K562 (cell line): ENCODE results near the gene C1orf87. TPM values are rescaled to one million over a fixed set of nuclear protein-coding genes. Genes with fewer than 3 reads are reported as not detected.

ENCODE experiments used
- ATAC-seq: fragments of 200-7000 bp; cut with Tn5 transposase; 3 replicates; pipeline ENCODE4 v1.9.1; 2020; ENCODE audit warnings: moderate library complexity
- BruUV-seq: library from RNA; stranded (reverse); fragments of 400-500 nt; replicated peaks from 2 replicates; lab custom pipeline; 2021; lab: Mats Ljungman, UMichigan
- CTCF ChIA-PET: fragments of 300-600 bp; formaldehyde crosslinking; extraction: SDS; loops from one replicate; lab custom pipeline; 2021; ENCODE audit warnings: low intra/inter-chr PET ratio; lab: Yijun Ruan, JAX
- POLR2A ChIA-PET: fragments of 300-600, 350-650 bp; sonication (Branson Sonifier 250); formaldehyde crosslinking; extraction: SDS; loops from one replicate; lab custom pipeline; 2021; ENCODE audit warnings: antibody characterized with exemption, inconsistent platforms; lab: Yijun Ruan, JAX
- DNase-seq, 4 experiments: peaks; one replicate each; pipeline versions ENCODE4 v3.0.0 to v3.0.0-alpha.2; 2011 to 2018; ENCODE audit warnings: low spot score in 3 of 4, mixed read lengths in 3 of 4; ENCODE audit errors: extremely low read depth in 1 of 4
- FAIRE-seq: peaks from 2 replicates; lab custom pipeline; 2011; peaks lifted over from hg19 to GRCh38; lab: Jason Lieb, UNC
- H2AFZ ChIP-seq: 2 replicates; pipeline ENCODE4 v1.6.0; 2011; ENCODE audit warnings: low read depth, low read length, control low read depth, inconsistent platforms
- H3K27ac ChIP-seq: fragments of 200-600 bp; 3 replicates; pipeline ENCODE4 v1.8.0; 2011; ENCODE audit warnings: low read depth, mild to moderate bottlenecking, control low read depth, inconsistent platforms, low read length, moderate library complexity, mixed read lengths; ENCODE audit errors: extremely low read depth
- H3K27me3 ChIP-seq, 2 experiments: fragments of 300-600 bp in 1 of 2; 2 replicates in 1 of 2; 3 replicates in 1 of 2; pipeline versions ENCODE4 v1.6.0 to v1.8.0; 2011; ENCODE audit warnings: inconsistent platforms in 2 of 2, low read length in 2 of 2, mild to moderate bottlenecking in 1 of 2, mixed read lengths in 1 of 2, moderate library complexity in 1 of 2; ENCODE audit not compliant: control insufficient read depth in 2 of 2, insufficient read depth in 2 of 2
- H3K36me3 ChIP-seq: fragments of 300-600 bp; 3 replicates; pipeline ENCODE4 v1.8.0; 2011; ENCODE audit warnings: mild to moderate bottlenecking, low read length, inconsistent platforms; ENCODE audit not compliant: control insufficient read depth, insufficient read depth
- H3K4me1 ChIP-seq, 2 experiments: fragments of 200-600 bp in 1 of 2; replicated peaks in 1 of 2; 2 replicates in 1 of 2; 3 replicates in 1 of 2; pipeline versions ENCODE4 v1.5.1 to v1.8.0; 2011; ENCODE audit warnings: inconsistent platforms in 2 of 2, low read length in 2 of 2, mild to moderate bottlenecking in 1 of 2, mixed read lengths in 1 of 2, moderate library complexity in 1 of 2; ENCODE audit not compliant: control insufficient read depth in 2 of 2, insufficient read depth in 2 of 2
- H3K4me2 ChIP-seq: 2 replicates; pipeline ENCODE4 v1.6.1; 2011; ENCODE audit warnings: low read length, control low read depth, inconsistent platforms, mixed read lengths; ENCODE audit not compliant: insufficient read depth
- H3K4me3 ChIP-seq: fragments of 200-600 bp; sonication (generic), shearing (Covaris generic); 2 replicates; pipeline ENCODE4 v1.5.1; 2016; ENCODE audit warnings: control low read depth, inconsistent platforms
- H3K79me2 ChIP-seq: fragments of 200-600 bp; 3 replicates; pipeline ENCODE4 v1.8.0; 2011; ENCODE audit warnings: low read length, inconsistent platforms; ENCODE audit not compliant: control insufficient read depth, insufficient read depth
- H3K9ac ChIP-seq, 2 experiments: 2 replicates each; pipeline versions ENCODE4 v1.6.0 to v1.6.1; 2011; ENCODE audit warnings: low read depth in 2 of 2, low read length in 2 of 2, control low read depth in 1 of 2, inconsistent platforms in 1 of 2, mild to moderate bottlenecking in 1 of 2, mixed read lengths in 1 of 2; ENCODE audit not compliant: insufficient read depth in 1 of 2
- H3K9me1 ChIP-seq: one replicate; pipeline ENCODE4 v1.6.0; 2011; ENCODE audit warnings: inconsistent platforms, mild to moderate bottlenecking, low read length, moderate library complexity; ENCODE audit not compliant: control insufficient read depth, insufficient read depth
- H3K9me3 ChIP-seq: replicated peaks from 2 replicates; pipeline ENCODE4 v1.5.1; 2011; ENCODE audit warnings: low read depth, low read length, inconsistent platforms; ENCODE audit not compliant: control insufficient read depth, insufficient read depth
- H4K20me1 ChIP-seq: replicated peaks from 2 replicates; pipeline ENCODE4 v1.6.1; 2011; ENCODE audit warnings: low read length, inconsistent platforms, mixed read lengths; ENCODE audit not compliant: control insufficient read depth, insufficient read depth
- ARID1B ChIP-seq: fragments of 450-650 bp; IDR thresholded peaks from 2 replicates; pipeline ENCODE4 v1.6.1; 2016; ENCODE audit warnings: antibody characterized with exemption, mild to moderate bottlenecking, inconsistent platforms
- CBFA2T2 ChIP-seq: fragments of 450-650 bp; conservative IDR thresholded peaks from 2 replicates; pipeline ENCODE4 v1.6.1; 2017; ENCODE audit warnings: mild to moderate bottlenecking
- CBX3 ChIP-seq, 2 experiments: IDR thresholded peaks; 1 replicate in 1 of 2; 2 replicates in 1 of 2; pipeline ENCODE4 v1.6.1; 2012; ENCODE audit warnings: inconsistent platforms in 2 of 2, low read length in 2 of 2, borderline replicate concordance in 1 of 2, control low read depth in 1 of 2
- ETS1 ChIP-seq: conservative IDR thresholded peaks from 2 replicates; pipeline ENCODE4 v1.6.1; 2011; ENCODE audit warnings: low read depth, mild to moderate bottlenecking, low read length; ENCODE audit not compliant: control insufficient read depth
- EWSR1 ChIP-seq: fragments of 450-650 bp; IDR thresholded peaks from 2 replicates; pipeline ENCODE4 v1.6.1; 2018; ENCODE audit warnings: borderline replicate concordance, mild to moderate bottlenecking, low read depth, moderate library complexity; ENCODE audit not compliant: partially characterized antibody
- HSF4 ChIP-seq: fragments of 250-450 bp; sonication (Bioruptor Pico); IDR thresholded peaks from 2 replicates; pipeline ENCODE4 v2.1.2; 2022; ENCODE audit warnings: mild to moderate bottlenecking, moderate library complexity, borderline replicate concordance
- NRF1 ChIP-seq, 2 experiments: fragments of 450-650 bp; IDR thresholded peaks in 1 of 2; conservative IDR thresholded peaks in 1 of 2; 2 replicates each; pipeline ENCODE4 v1.6.1; 2014; ENCODE audit warnings: mild to moderate bottlenecking in 2 of 2
- PML ChIP-seq: IDR thresholded peaks from 2 replicates; pipeline ENCODE4 v1.6.1; 2012; ENCODE audit warnings: low read length, inconsistent platforms
- POLR3G ChIP-seq: IDR thresholded peaks from 2 replicates; pipeline ENCODE4 v1.6.1; 2011; ENCODE audit not compliant: insufficient read length, insufficient replicate concordance; ENCODE audit errors: extremely low read depth
- PREB ChIP-seq: sonication (generic); formaldehyde crosslinking; IDR thresholded peaks from 2 replicates; pipeline ENCODE4 v1.8.1; 2023; ENCODE audit warnings: mild to moderate bottlenecking, missing genetic modification reagents
- PYGO2 ChIP-seq: fragments of 450-650 bp; IDR thresholded peaks from 2 replicates; pipeline ENCODE4 v1.6.1; 2016; ENCODE audit warnings: mild to moderate bottlenecking, missing genetic modification characterization, moderate library complexity, missing compliant biosample characterization
- SMARCA4 ChIP-seq: fragments of 450-650 bp; IDR thresholded peaks from 2 replicates; pipeline ENCODE4 v1.6.1; 2016
- TEAD4 ChIP-seq, 2 experiments: sonication (generic) in 1 of 2; formaldehyde crosslinking in 1 of 2; IDR thresholded peaks; 2 replicates each; pipeline versions ENCODE4 v1.6.1 to v1.8.0; 2012 to 2022; ENCODE audit warnings: borderline replicate concordance in 1 of 2, inconsistent platforms in 1 of 2, low read length in 1 of 2, mild to moderate bottlenecking in 1 of 2, missing genetic modification reagents in 1 of 2
- ZC3H8 ChIP-seq: fragments of 450-650 bp; IDR thresholded peaks from 2 replicates; pipeline ENCODE4 v1.6.1; 2017
- ZNF830 ChIP-seq: fragments of 250-450 bp; sonication (Bioruptor Pico); IDR thresholded peaks from 2 replicates; pipeline ENCODE4 v1.5.0; 2021; ENCODE audit warnings: mild to moderate bottlenecking
- WGBS: fragments of 100-300 bp; shearing (Covaris generic); methylation state at CpG from one replicate; pipeline ENCODE4 v1.1.6; 2016; ENCODE audit warnings: low coverage, mixed read lengths; ENCODE audit not compliant: insufficient coverage; ENCODE audit errors: missing lambda C conversion rate; 5-methylcytosine and 5-hydroxymethylcytosine counted together
- in situ Hi-C: fragments of 300-500 bp; cut with MboI; formaldehyde crosslinking; loops from 4 replicates; pipeline ENCODE4 v1.15.0; 2018; ENCODE audit warnings: inconsistent platforms, mixed read lengths
- intact Hi-C: fragments of 100-400 bp; cut with micrococcal nuclease; formaldehyde crosslinking; loops from 2 replicates; pipeline ENCODE4 v1.14.2; 2022
- polyA plus RNA-seq, 8 experiments: library from polyadenylated mRNA; depleted of rRNA in 4 of 8; stranded (reverse) in 5 of 8; unstranded in 3 of 8; fragments of >200 nt; fragmentation: Nextera tagmentation in 2 of 8; fragmentation: Illumina TruSeq in 1 of 8; extraction: Ambion mirVana in 2 of 8; extraction: Trizol in 1 of 8; gene quantifications; 2 replicates each; pipeline versions ENCODE4 v1.2.1 to v1.2.3, GENCODE V29; 2011 to 2014; ENCODE audit warnings: inconsistent platforms in 1 of 8, missing spikeins in 1 of 8
- total RNA-seq, 7 experiments: library from RNA; depleted of rRNA in 6 of 7; stranded (reverse); fragments of >200 nt in 6 of 7; fragmentation: Illumina TruSeq in 2 of 7; extraction: Trizol in 2 of 7; gene quantifications; 2 replicates each; pipeline versions ENCODE4 v1.2.1 to v1.2.3, GENCODE V29; 2011 to 2021; ENCODE audit warnings: low replicate concordance in 1 of 7
- TF ChIP-seq, protein P1 (sequence below): fragments of 450-650 bp; formaldehyde crosslinking; IDR thresholded peaks from 2 replicates; pipeline ENCODE4 v1.4.0; 2022; ENCODE audit warnings: missing genetic modification characterization
- TF ChIP-seq, protein P2 (sequence below): sonication (generic); formaldehyde crosslinking; IDR thresholded peaks from 2 replicates; pipeline ENCODE4 v1.8.0; 2022; ENCODE audit warnings: mild to moderate bottlenecking, missing genetic modification reagents

Gene C1orf87
- total and polyA plus RNA-seq, 9 of the 15 experiments (the other 6 are each of a cell fraction or from before 2014, with no cell fraction given), result not detected

DNA sequence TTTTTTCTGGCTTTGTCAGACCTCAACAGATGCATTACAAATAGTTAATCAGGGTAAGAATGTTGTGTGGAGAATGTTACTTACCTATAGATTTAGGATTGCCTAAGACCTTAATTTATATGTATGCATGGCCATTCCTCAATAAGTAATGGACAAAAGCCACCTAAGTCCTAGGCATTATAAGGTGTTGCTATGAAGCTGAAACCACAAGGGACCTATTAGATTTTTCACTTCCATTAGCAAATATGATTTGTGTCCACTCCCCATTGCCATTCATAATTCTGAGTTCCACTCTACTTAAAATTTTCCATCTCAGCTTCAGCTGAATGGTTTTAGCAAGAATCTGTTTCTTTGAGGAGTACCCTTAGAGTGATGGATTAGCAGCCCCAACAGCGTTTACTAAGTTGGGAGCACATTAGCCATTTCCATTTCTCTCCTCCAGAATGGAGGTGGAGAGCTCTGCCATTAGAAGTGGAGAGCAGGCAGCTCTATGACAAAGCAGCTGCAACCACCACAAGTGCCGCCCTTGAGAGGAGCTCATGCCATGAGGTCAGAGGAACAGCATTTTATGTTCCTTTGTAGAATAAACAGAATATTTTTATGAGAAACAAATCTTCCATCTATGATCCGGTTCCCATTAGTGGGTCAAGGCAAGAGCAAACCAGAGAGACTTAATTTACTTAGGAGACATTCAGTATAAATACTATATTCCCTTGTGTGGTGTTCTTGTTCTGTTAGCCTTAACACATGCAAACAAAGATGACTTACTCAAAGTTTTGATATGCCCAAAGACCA, 28.9 kb upstream of the C1orf87 start:
- no peaks in the 10 kb centered on the region for H3K9me3 ChIP-seq
- H4K20me1 ChIP-seq, result no peaks in the 10 kb centered on the region
- H3K79me2 ChIP-seq, result no peaks in the 10 kb centered on the region
- H3K27ac ChIP-seq, result no peak overlapping the region
- in situ Hi-C loops (no loop called here), intact Hi-C loops (no loop called here)
- no peak overlapping the region for H2AFZ ChIP-seq
- H3K27me3 ChIP-seq, result no peaks in the 10 kb centered on the region
- ATAC-seq, result no peak
- no peak for DNase-seq
- H3K4me3 ChIP-seq, result no peak overlapping the region
- H3K9me1 ChIP-seq, result no peaks in the 10 kb centered on the region
- no peaks in the 10 kb centered on the region for H3K36me3 ChIP-seq
- ChIA-PET CTCF (no interaction called here), POLR2A (no interaction called here)
- FAIRE-seq, result no peak
- whole genome bisulfite sequencing, result 0% methylated on average over 3 of the region's 3 CpGs
- H3K4me2 ChIP-seq, result no peak overlapping the region
- no TSS peak for BruUV-seq
- TF ChIP-seq ZNF830 (CRISPR knock-in tag) (no peak), CBX3 (IDR thresholded peaks at IDR 0.05; ENCODE audit: borderline replicate concordance in 1 of 2, low read length in 2 of 2) (no peak), PML (no peak), CBFA2T2 (no peak), ETS1 (no peak), SMARCA4 (no peak), ZC3H8 (no peak), NRF1 (conservative IDR thresholded peaks at IDR 0.05 in 1 of 2, IDR thresholded peaks at IDR 0.05 in 1 of 2) (no peak), HSF4 (CRISPR knock-in tag) (no peak), ARID1B (no peak), TEAD4 (IDR thresholded peaks at IDR 0.05; ENCODE audit: low read length) (no peak), TEAD4 (CRISPR knock-in tag; IDR thresholded peaks at IDR 0.05; ENCODE audit: borderline replicate concordance) (no peak), PYGO2 (tag) (no peak), POLR3G (no peak), PREB (CRISPR knock-in tag) (no peak), EWSR1 (no peak)
- TF ChIP-seq, protein P1, sequence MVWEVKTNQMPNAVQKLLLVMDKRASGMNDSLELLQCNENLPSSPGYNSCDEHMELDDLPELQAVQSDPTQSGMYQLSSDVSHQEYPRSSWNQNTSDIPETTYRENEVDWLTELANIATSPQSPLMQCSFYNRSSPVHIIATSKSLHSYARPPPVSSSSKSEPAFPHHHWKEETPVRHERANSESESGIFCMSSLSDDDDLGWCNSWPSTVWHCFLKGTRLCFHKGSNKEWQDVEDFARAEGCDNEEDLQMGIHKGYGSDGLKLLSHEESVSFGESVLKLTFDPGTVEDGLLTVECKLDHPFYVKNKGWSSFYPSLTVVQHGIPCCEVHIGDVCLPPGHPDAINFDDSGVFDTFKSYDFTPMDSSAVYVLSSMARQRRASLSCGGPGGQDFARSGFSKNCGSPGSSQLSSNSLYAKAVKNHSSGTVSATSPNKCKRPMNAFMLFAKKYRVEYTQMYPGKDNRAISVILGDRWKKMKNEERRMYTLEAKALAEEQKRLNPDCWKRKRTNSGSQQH (CRISPR knock-in tag), result no peak
- TF ChIP-seq, protein P2, sequence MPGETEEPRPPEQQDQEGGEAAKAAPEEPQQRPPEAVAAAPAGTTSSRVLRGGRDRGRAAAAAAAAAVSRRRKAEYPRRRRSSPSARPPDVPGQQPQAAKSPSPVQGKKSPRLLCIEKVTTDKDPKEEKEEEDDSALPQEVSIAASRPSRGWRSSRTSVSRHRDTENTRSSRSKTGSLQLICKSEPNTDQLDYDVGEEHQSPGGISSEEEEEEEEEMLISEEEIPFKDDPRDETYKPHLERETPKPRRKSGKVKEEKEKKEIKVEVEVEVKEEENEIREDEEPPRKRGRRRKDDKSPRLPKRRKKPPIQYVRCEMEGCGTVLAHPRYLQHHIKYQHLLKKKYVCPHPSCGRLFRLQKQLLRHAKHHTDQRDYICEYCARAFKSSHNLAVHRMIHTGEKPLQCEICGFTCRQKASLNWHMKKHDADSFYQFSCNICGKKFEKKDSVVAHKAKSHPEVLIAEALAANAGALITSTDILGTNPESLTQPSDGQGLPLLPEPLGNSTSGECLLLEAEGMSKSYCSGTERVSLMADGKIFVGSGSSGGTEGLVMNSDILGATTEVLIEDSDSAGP (CRISPR knock-in tag), result no peak
- no peak overlapping the region for H3K9ac ChIP-seq
- no peaks in the 10 kb centered on the region for H3K4me1 ChIP-seq
